Activated CD8-positive, alpha-beta memory T cell treated with anti-CD3 and anti-CD28 coated beads, Interleukin-2, amount 50 U/mL, for 24 hours (primary cell): ENCODE results near the gene MBNL2.

Experiments
- DNase-seq: peaks from one replicate; pipeline ENCODE4 v3.0.0-alpha.2; 2020; ENCODE audit errors: extremely low read depth

MBNL2 gene

DNA sequence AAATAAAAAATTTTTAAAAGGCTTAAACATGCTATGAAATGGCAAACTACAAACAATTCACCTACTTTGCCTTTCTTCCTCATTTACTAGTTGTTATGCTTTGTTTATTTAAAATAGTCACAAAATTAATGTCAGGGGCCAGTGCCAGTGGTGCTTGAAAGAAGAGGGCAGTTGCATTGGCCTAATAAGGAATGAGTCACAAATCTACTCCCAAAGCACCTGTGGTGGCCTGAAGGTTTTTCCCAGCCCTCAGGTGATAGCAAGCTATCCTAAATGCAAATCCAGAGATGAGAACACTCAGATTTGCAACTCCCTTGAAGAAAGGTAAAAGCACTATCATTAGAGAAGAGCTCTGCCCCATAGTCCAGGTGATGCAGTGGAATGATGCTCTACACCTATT is 103.6 kb downstream of the MBNL2 start:
- DNase-seq: no peak

DNA sequence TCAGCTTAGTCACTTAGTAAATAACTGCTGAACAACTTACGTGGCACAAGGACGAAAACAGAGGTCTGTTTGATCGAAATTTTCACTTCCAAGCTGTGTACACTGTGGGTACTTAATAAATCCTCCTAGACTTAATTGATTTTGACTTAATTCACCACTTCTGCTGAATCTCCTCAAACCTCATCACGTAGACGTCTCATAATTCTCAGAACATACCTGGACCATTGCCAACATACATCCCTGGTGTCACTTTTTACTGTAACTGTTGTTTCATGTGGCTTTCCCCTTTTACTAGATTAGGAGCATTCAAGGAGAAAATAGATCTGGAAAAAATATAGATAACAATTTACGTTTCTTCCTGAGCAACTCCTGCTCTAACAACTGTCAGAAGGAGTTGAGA is 105.0 kb downstream of the MBNL2 start:
- DNase-seq: no peak

DNA sequence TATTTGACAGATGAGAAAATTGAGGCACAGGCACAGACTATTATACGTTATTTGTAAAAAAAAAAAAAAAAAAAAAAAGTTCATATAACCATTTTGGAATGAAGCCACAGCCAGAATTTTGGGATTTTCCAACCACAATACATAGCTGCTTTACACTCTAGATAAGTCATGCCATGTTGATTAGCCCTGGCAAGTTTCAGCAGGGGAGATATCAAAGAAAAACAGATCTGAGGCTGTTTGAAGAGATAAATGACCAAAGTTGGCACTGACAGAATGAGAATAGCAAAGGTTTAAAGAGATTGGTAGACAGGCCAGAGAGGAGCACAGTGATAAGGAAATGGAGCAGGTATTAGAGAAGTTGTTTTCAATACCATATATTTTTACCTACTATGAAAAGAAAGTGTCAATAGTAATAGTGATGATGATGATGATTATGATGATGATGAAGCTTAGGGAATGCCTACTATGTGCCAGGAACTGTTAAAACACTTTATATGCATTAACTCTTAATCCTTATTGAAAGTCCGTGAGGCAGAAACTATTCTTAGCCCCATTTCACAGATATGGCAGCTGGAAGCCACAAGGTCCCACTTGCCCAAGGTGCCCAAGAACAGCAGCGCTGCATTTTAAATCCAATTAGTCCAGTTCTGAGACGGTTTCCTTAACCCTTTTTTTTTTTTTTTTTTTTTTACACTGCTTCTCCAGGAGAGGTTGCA is 105.5 kb downstream of the MBNL2 start:
- no peak for DNase-seq

DNA sequence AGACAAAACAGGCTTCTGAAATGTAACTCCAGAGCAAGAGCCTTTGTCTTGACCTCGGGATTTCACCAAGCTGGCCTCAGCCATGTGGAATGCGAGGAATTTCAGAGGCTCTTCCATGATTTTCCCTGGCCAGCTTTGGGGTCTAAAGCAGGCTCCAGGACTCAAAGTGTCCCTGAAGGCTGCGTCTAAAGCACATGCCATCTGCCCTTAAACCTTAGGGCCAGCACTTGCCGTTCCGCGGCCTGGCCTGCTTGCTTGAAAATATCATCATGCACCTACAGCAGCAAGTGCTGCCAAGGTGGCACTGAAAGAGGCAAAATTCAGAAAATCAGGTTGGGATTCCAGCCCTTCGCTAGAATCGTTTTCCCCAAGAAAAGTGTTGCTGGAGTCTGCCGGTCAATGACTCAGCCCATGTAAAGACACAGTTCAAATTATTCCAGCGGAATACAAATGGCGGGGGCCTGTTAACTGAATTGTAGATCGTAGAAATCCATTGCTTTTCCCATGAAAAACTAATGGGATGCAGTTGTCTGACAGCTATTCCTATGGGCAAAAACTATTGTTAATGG is 106.2 kb downstream of the MBNL2 start:
- no peak for DNase-seq

DNA sequence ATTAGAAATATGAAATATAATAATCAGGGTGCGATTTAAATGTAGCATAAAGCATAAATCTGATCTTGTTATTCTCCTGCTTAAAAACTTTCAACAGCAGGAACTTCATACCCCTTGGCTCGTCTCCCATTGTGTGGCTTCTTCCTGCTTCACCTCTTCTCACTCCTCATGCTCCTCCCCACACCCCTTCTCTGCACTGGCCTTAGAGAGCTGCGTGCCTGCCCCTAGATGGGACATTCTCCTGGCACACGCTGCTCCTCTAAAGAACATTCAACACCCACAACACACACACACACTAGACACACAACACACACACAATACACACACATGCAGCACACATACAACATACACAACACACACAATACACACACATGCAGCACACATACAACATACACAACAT is 107.2 kb downstream of the MBNL2 start:
- no peak for DNase-seq

DNA sequence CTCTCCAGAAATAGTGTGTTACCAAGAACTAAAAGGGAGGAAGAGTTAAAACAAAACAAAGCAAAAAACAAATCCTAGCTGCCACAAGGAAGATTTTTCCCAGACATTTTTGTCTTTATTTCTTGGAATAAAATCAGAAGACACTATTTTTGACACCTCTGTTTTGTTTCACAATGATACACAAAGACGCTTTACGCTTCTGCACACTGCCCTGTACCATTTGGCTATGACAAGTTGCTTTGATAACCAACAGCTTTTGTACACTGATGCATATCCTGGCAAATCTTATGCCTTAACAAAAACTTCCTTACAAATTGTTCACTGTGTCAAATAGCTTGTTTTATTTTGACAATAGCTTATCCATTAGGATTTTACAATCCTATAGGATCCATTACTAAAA is 108.3 kb downstream of the MBNL2 start:
- DNase-seq: no peak

DNA sequence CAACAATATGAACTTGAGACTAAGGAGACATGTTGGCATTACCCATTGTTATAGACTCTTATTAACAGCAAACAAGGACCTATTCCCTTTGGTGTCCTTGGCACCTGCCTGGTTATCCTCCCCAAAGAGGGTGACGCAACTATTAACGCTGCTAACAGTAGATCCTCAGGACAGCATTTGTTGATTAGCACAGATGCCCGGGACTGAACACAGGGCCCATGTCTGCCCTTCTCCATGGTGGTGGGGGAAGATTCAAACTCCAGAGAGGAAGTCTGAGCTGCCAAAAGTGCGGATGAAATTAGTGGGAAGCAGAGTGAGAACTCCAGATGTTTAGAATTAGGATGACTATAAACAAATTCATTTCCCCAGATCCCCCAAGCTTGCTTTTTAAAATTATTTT is 110.6 kb downstream of the MBNL2 start:
- DNase-seq: no peak

DNA sequence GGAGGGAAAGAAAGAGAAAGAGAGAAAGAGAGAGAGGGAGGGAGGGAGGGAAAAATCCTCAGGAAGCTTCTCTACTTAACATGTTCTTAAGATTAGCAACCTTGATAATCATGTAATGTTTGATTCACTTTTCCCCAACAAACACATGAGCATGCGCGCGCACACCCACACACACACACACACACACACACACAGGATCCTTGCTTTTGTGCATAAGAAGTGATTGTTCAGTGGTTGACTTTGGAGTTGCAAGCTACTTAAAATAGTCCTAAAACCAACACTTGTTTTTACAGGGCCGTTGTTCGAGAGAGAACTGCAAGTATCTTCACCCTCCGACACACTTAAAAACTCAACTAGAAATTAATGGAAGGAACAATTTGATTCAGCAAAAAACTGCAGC is 111.8 kb downstream of the MBNL2 start:
- DNase-seq: no peak

DNA sequence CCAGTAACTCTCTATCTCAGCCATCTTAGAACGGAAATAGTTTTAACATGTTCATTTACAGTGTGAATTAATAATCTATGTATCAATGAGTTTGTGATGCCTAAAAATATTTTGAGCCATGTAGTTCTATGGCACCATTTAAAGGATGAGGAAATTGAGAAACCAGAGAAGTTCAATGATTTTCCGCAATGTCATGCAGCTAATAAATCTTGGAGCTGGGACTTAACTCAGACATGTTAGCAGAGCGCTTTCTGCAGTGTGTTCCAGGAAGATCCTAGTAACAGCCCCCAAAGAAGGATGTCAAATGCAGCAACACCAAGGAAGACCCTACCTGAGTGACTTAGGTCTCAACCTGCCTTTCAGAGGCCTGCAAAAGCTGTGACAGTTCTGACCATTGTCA is 112.6 kb downstream of the MBNL2 start:
- DNase-seq: no peak

DNA sequence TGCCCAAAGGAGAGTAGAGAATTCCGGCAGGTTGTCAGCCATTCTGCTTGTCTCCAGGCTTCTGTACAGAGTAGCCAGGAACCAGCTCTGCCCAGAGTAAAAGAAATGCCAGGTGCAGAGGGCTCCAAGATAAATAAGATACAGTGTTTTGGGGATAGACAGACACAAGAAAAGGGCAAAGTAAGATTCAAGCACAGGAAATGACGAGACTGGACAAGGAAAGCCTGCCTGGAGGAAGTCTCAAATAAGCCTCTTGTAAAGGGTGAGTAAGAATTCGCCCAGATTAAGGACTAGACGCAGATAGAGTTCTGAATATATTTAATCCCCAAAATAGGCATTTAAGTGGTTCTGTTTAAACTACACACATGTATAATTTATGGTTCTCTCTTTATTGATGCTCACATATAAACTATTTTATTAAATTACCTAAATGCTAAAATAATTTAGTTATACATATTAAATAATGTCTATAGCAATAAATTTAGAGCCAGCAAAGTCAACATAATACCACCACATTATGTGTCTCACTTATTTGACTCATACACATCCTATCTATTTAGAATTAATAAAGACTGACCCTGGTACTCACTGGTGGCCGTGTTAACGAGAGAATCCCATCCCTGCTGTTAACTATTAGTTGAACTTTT is 113.5 kb downstream of the MBNL2 start:
- no peak for DNase-seq

DNA sequence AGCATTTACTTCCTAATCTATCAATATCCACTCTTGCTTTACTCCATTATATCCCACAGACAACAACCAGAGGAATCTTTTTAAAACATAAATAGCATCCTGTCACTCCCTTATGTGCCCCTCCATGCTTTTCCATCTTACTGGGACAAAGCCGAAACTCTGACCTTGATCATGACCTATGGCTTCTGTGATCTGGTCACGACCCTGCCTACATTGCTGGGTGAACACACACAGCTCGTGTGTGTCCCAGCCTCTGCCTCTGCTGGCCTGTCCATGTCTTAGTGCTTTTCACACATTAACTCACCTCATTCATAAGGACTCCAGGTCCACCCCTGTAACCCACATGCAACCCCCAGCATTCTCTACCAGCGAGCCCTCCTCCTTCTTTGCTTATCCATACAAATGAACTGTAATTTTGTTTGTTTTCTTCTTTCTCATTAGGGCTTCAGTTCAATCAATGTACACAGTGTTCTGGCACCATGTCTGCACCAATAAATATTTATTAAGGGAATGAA is 115.9 kb downstream of the MBNL2 start:
- no peak for DNase-seq

DNA sequence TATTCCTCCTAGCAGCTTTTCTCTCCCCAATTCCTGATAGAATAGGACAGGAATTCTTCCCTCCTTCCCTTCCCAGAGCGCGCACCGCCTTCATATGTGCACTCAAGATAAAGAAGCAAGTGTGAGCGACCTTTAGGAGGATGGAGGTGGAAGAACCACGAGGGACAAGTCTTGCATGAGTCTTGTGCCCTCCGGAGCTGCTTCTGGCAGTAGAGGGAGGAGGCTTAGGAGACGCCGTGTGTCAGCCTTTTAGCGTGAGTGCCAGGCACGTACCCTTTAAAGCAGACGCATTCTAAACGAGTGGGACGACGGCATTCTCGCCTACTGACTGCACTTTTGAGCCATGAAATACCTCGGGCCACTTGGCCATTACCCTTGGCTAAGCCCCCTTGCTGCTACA is 116.4 kb downstream of the MBNL2 start:
- no peak for DNase-seq

DNA sequence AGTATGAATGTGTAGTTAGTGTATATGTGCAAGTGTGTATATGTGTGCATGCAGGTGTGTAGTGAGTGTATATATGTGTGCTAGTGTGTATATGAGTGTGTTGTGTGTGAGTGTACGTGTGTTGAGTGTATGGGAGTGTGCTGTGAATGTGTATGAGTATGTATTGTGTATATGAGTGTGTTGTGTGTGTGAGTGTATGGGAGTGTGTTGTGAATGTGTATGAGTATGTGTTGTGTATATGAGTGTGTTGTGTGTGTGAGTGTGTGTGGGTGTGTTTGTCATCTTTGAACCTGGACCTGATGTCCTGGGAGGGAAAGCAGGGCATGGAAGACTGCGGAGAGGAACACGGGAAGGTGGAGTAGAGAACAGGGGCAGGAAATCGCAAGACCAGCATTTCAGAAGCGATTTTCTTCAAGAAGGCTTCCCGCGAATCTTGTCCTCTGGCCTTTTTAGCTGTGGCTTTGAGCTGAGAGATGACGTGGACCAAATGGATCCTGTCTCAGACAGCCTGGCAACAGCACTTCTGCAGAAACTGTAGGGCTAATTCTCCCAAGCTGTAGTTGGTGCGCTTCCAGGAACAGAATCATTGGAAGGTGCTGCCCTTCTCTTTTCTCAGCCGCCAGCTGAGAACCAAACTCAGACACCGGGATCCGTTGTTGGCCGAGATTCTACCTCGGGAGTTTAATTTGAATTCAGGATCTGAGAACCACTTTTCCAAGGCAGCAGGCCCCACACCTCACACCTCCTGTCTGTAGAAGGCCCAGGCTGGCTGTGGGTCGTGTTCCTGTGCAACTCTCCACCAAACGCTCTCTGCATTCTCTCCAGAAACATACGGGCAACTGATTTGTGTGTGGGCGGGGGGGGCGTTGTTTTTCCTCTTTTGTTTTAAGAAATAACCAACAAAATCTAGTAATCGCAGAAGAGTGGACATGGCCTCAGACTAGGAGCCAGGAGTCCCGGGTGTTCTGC is 117.2 kb downstream of the MBNL2 start:
- no peak for DNase-seq

DNA sequence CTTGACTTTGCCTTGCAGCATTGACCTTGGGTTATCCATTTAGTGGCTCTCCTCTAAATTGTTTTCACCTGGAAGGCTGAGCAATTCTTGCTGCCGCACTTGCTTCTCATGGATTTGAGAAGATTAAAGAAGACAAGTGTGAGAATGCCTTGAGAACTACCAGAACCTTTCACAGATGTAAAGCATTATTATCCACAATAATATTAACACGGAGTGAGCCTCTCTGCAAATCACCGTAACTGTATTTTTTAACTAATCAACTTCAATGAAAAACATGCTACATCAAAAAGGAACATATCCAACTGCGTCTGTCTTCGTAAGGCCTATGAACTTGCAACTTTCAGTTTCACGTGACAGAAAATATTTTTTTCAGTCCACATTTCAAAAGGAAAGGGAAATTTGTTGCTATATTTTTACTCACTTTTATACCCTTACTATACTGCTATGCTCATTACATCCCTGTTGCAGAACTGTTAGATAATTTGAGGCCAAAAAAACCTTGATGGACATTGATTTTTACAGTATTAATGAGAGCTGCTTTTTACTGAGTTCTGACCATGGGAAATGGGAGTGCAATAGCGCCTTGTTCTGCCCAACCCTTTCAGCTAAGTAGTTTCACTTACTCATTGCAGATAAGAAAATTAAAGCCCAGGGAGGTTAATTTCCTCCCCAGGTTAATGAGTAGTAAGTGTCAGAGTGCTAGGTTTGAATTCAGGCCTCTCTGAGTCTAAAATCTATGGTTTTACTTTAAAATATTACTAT is 118.0 kb downstream of the MBNL2 start:
- no peak for DNase-seq

DNA sequence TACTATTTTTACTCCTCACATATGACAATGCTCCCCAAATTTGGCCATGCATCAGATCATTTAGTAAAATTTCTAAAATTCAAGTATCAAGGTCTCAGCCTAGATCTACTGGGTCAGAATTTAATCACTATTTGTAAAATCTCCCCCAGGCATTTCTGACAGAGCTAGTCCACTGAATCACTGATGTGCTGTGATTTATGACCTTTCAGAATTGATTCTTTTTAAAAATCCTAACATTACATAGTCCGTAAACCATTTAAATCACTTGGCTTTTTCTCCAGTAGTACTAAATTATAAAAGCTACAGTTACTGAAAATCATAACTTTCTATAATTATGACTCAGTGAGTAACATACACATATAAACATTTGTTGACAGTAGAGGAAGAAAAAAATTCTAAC is 119.0 kb downstream of the MBNL2 start:
- DNase-seq: no peak

DNA sequence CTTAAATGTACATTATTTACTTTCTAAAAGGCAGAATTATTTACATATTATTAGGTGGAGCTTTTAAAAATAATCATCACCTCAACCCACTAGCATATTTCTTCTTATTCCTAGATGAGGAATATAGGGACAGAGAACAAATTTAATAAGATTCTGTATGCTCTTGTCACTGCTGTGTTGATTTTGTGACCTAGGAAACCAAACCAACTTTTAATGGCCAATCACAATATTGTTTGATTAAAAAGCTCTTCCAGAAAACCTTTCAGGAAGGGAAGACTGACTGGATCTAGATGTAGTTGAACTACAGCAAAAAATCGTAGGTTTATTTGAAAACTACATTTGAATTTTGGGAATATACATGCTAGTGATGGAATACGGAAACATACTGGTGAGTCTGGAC is 120.0 kb downstream of the MBNL2 start:
- no peak for DNase-seq

DNA sequence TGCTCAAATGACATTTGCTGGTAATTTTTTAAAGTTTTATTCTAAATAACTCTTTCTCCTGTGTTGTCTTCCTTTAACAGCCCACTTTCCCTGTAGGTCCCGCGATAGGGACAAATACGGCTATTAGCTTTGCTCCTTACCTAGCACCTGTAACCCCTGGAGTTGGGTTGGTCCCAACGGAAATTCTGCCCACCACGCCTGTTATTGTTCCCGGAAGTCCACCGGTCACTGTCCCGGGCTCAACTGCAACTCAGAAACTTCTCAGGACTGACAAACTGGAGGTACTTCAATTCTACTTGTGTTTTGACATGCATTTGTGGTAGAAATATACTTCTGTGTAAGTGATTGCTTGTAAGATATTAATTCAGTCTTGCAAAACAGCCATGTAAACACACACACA is 120.8 kb downstream of the MBNL2 start:
- DNase-seq: no peak

DNA sequence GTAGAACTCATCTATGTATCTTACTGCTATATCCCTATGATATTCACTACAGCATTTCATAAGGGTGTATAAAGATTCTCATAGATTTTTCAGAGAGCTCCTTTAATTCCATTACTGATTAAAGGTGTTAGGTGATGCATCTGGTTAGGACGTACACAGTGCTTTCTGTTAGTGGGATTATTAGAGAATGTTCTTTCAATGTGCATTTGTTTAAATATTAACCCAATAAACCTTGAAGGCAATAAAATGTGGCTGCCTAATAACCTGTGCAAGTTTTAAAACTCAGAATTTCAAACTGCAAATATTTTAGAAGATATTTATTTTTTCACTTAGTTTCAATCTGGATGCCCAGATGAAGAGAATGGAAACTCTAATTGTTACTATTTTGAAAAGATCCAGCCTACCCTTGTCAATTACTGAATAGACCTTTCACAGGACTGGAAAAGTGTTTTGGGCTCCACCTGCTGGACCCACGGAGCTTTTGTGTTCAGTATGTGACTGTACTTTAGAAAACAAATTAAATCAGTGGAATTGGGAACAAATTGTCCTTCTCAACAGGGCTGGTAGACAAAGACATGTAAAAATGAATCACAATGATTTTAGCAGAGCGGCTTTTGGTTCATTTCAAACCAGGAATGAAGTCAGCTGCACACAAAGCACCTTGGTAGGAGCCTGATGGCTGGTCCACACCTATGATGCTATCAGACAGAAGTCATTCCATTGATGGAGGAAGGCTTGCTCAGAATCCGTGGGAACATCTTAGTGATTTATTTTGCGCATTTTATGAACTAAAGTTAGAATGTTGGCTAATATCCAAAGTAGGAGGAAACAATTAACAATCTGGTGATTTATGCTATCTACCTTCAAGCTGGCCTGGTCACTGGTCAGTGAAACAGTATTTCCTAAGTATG is 122.4 kb downstream of the MBNL2 start:
- peak; percentile 21 for DNase-seq

DNA sequence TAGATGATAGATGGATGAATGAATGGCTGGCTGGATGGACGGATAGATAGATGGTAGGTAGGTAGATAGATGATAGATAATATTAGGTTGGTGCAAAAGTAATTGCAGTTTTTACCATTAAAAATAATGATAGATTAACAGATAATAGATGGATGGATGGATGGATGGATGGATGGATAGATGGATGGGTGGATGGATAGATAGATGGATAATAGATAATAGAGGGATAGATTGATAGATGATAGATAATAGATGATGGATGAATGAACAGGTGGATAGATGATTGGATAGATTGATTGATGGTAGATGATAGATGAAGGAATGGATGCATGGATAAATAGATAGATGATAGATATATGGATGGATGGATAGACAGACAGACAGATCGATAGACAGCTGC is 124.0 kb downstream of the MBNL2 start:
- no peak for DNase-seq

DNA sequence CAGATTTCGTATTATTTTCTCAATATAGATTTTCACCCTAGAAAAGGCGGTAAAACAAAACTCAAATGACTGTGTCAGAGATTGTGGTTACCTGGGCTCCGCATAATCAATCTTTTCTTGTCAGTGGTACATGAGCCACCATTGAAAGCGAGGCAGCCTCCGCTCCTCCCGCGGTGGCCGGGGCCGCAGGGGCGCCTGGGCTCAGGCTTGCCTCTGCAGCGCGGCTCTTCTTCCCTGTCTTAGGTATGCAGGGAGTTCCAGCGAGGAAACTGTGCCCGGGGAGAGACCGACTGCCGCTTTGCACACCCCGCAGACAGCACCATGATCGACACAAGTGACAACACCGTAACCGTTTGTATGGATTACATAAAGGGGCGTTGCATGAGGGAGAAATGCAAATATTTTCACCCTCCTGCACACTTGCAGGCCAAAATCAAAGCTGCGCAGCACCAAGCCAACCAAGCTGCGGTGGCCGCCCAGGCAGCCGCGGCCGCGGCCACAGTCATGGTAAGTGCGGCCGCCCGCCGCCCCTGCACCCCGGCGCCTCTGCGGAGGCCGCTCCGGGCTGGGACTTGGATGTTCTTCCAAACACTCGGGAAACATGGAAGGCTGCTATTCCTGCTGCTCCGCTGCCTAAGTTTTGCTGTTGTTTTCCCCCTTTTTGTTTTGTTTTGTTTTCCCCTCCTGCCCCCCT is 124.6 kb downstream of the MBNL2 start:
- DNase-seq: no peak
